ENCODE data around the gene CCDC106. TPM values are rescaled to one million over a fixed set of nuclear protein-coding genes. Genes with fewer than 3 reads are reported as not detected.

CCDC106 gene
- total RNA-seq, 1 donor from 2014 or later: 11.1 TPM

- H3K4me1 ChIP-seq: peaks cover 51% of the 10 kb centered on the region
- intact Hi-C loops (cut with DNase I): no loop called here
- TF ChIP-seq, protein P1, sequence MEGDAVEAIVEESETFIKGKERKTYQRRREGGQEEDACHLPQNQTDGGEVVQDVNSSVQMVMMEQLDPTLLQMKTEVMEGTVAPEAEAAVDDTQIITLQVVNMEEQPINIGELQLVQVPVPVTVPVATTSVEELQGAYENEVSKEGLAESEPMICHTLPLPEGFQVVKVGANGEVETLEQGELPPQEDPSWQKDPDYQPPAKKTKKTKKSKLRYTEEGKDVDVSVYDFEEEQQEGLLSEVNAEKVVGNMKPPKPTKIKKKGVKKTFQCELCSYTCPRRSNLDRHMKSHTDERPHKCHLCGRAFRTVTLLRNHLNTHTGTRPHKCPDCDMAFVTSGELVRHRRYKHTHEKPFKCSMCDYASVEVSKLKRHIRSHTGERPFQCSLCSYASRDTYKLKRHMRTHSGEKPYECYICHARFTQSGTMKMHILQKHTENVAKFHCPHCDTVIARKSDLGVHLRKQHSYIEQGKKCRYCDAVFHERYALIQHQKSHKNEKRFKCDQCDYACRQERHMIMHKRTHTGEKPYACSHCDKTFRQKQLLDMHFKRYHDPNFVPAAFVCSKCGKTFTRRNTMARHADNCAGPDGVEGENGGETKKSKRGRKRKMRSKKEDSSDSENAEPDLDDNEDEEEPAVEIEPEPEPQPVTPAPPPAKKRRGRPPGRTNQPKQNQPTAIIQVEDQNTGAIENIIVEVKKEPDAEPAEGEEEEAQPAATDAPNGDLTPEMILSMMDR (IDR thresholded peaks at IDR 0.05): no peak
- peak within 1 kb of the TSS; percentile 89 for H3K4me3 ChIP-seq
- peaks cover 13% of the 10 kb centered on the region for H3K36me3 ChIP-seq
- no peaks in the 10 kb centered on the region for H3K27me3 ChIP-seq
- peak; percentile 65 for ATAC-seq
- H3K9me3 ChIP-seq: no peaks in the 10 kb centered on the region
- peak; percentile 89 for DNase-seq
- H3K27ac ChIP-seq: peak within 1 kb of the TSS; percentile 84
These were observed 4.8 kb upstream of the CCDC106 start, which contains the start of gene ZNF581 for GRCh38 chr19:55643003-55643886. ZNF581 (plus strand) TSS chr19:55643649; CDS start chr19:55644572, 923 bp downstream.

DNA sequence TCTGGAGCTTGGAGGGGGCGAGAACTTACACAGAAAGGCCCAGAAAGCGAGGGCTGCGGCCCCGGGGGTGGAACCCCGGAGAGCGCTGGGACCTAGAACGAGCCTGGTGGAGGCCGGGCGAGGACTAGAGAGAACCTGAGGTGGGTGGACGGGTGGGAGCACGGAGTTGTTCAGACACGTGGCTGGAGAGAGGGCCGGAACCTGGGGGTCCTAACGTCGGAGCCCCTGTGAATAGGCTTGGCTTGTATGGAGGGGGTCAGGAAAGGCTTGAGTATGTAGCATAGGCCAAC, 4.2 kb upstream of the CCDC106 start:
- H3K27ac ChIP-seq: peak overlapping the region; percentile 84
- no peaks in the 10 kb centered on the region for H3K27me3 ChIP-seq
- H3K9me3 ChIP-seq: no peaks in the 10 kb centered on the region
- DNase-seq: no peak
- intact Hi-C loops (cut with DNase I): no loop called here
- TF ChIP-seq, protein P1 (IDR thresholded peaks at IDR 0.05): no peak
- ATAC-seq: no peak
- peak overlapping the region; percentile 89 for H3K4me3 ChIP-seq
- H3K36me3 ChIP-seq: peaks cover 13% of the 10 kb centered on the region
- peaks cover 50% of the 10 kb centered on the region for H3K4me1 ChIP-seq

DNA sequence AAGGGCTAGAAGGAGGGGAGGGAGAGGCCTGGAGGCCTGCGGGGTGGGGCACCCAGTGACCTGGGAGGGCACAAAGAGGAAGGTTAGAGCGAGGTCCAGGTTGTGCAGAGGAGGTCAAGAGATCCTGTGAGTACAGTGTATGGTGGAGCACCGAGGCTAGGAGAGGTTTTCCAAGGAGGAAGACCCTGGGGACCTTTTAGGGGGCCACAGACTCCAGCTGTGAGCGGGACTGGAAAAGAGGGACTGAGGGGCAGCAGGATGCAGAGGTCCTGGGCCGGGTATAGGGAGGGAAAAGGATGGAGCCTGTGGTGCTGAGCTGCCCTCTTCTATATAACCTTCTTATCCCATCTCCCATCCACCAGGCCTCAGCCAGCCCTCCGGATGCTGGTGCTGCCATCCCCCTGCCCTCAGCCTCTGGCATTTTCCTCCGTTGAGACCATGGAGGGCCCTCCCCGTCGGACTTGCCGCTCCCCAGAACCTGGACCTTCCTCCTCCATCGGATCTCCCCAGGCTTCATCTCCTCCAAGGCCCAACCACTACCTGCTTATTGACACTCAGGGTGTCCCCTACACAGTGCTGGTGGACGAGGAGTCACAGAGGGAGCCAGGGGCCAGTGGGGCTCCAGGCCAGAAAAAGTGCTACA, 3.7 kb upstream of the CCDC106 start:
- no peaks in the 10 kb centered on the region for H3K27me3 ChIP-seq
- ATAC-seq (no peak), DNase-seq (no peak)
- H3K36me3 ChIP-seq: peaks cover 13% of the 10 kb centered on the region
- H3K4me3 ChIP-seq: peak overlapping the region; percentile 89
- H3K27ac ChIP-seq: no peak overlapping the region
- H3K9me3 ChIP-seq: no peaks in the 10 kb centered on the region
- H3K4me1 ChIP-seq: peaks cover 50% of the 10 kb centered on the region
- intact Hi-C loops (cut with DNase I): no loop called here
- TF ChIP-seq, protein P1 (IDR thresholded peaks at IDR 0.05): no peak

DNA sequence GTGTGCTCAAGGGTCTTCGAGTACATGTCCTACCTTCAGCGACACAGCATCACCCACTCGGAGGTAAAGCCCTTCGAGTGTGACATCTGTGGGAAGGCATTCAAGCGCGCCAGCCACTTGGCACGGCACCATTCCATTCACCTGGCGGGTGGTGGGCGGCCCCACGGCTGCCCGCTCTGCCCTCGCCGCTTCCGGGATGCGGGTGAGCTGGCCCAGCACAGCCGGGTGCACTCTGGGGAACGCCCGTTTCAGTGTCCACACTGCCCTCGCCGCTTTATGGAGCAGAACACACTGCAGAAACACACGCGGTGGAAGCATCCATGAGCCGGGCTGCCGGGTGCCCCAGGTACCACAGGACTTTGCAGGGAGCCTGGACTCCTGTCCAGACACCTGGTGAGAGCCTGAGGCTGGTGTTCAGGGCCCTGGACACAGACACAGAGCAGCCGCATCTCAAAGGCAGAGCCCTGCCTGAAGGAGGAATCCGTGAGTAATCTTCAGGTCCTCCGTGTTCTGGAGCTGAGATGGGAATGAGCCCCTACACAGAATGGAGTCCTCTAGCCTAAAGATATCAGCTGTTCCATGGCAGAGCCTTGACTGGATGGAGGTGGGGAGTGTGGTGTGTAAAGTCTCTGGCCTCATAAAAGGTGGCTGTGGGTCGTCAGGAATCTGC, 3.0 kb upstream of the CCDC106 start:
- no peak overlapping the region for H3K4me3 ChIP-seq
- DNase-seq: no peak
- TF ChIP-seq, protein P1 (IDR thresholded peaks at IDR 0.05): no peak

DNA sequence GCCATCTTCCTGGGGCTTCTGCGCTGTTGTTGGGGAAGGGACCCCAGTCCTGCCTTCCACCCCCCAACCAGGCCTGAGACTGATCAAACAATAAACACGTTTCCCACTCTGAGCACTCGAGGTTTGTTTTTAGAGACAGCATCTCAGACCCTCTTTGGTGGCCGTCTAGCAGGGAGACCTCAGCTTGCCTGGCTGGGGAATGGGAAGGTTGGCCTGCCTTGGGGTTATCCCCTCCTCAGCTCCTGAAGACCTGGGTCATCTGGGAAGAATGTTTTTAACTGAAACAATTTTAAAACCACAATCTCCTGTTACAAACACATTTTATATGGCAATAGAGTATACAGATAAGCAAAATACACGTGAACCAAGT, 2.5 kb upstream of the CCDC106 start:
- H3K4me1 ChIP-seq: peaks cover 42% of the 10 kb centered on the region
- H3K27me3 ChIP-seq: no peaks in the 10 kb centered on the region
- no peak overlapping the region for H3K4me3 ChIP-seq
- DNase-seq (no peak), ATAC-seq (no peak)
- peaks cover 13% of the 10 kb centered on the region for H3K36me3 ChIP-seq
- no peaks in the 10 kb centered on the region for H3K9me3 ChIP-seq
- TF ChIP-seq, protein P1 (IDR thresholded peaks at IDR 0.05): no peak
- H3K27ac ChIP-seq: no peak overlapping the region
- intact Hi-C loops (cut with DNase I): no loop called here

More for the DNA sequence above, 3.0 kb upstream of the CCDC106 start:
- peaks cover 13% of the 10 kb centered on the region for H3K36me3 ChIP-seq
- peaks cover 47% of the 10 kb centered on the region for H3K4me1 ChIP-seq
- intact Hi-C loops (cut with DNase I): no loop called here
- H3K9me3 ChIP-seq: no peaks in the 10 kb centered on the region
- H3K27ac ChIP-seq: no peak overlapping the region
- no peak for ATAC-seq
- H3K27me3 ChIP-seq: no peaks in the 10 kb centered on the region
